RWPE2 (cell line): ENCODE data around the gene WDR43.

Experiments
- ATAC-seq: fragments of 200-7000 bp; cut with Tn5 transposase; 3 replicates; pipeline ENCODE4 v1.9.1; 2021; ENCODE audit warnings: low read depth
- DNase-seq: peaks from one replicate; pipeline ENCODE4 v3.0.0-alpha.2; 2020; ENCODE audit warnings: low spot score
- H3K27ac ChIP-seq: fragments of 450-650 bp; 2 replicates; pipeline ENCODE4 v1.5.1; 2017; ENCODE audit warnings: mild to moderate bottlenecking; ENCODE audit not compliant: poor library complexity, severe bottlenecking
- H3K27me3 ChIP-seq: fragments of 250-450 bp; sonication (Bioruptor Pico); 2 replicates; pipeline ENCODE4 v1.5.1; 2021; ENCODE audit warnings: mild to moderate bottlenecking, moderate library complexity; ENCODE audit not compliant: insufficient read depth, poor library complexity, severe bottlenecking
- H3K36me3 ChIP-seq: fragments of 250-450 bp; sonication (Bioruptor Pico); 2 replicates; pipeline ENCODE4 v1.5.1; 2020; ENCODE audit warnings: low read depth, mild to moderate bottlenecking, moderate library complexity
- H3K4me1 ChIP-seq: fragments of 250-450 bp; sonication (Bioruptor Pico); 2 replicates; pipeline ENCODE4 v1.5.1; 2021; ENCODE audit warnings: mild to moderate bottlenecking, moderate library complexity; ENCODE audit not compliant: insufficient read depth, poor library complexity, severe bottlenecking
- H3K4me3 ChIP-seq: fragments of 250-450 bp; sonication (Bioruptor Pico); 2 replicates; pipeline ENCODE4 v1.5.1; 2021; ENCODE audit warnings: mild to moderate bottlenecking, moderate library complexity; ENCODE audit not compliant: severe bottlenecking
- H3K9me3 ChIP-seq: fragments of 250-450 bp; sonication (Bioruptor Pico); 2 replicates; pipeline ENCODE4 v1.5.1; 2021; ENCODE audit warnings: mild to moderate bottlenecking, moderate library complexity; ENCODE audit not compliant: severe bottlenecking
- TF ChIP-seq, protein P1 (sequence below): fragments of 450-650 bp; IDR thresholded peaks from one replicate; pipeline ENCODE4 v1.5.1; 2017; ENCODE audit warnings: mild to moderate bottlenecking, moderate library complexity; ENCODE audit not compliant: poor library complexity, severe bottlenecking

The WDR43 gene

DNA sequence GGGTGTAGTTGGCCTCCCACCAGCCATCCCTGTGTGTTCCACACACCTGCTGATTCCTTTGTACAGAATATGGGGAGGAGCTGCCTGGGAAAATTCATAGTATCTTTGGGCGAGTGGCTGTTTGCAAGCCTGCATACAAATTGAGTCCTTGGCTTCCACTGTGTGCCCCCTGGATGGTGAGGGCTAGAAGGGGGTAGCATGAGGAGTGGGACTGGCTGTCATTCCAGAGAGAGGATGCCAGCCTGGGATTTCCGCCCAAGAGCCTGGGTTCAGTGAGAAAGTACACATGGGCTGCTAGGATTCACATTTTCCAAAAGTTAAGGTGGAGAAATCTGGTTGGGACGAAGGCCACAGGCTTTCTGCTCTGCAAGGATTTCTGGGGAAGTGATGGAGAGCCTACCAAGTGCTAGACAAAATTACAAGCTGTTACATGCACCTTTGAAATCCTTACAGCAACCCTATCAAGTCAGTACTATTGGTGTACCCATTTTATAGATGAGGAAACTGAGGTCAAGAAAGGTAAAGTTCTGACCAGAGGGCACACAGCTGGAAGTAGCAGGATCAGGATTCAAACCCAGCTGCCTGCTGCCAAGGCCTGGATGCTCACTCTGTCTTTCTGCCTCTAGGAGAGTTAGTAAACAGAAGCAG lies 86.0 kb downstream of the WDR43 start:
- no peaks in the 10 kb centered on the region for H3K27me3 ChIP-seq
- no peaks in the 10 kb centered on the region for H3K9me3 ChIP-seq
- H3K27ac ChIP-seq: no peak overlapping the region
- H3K36me3 ChIP-seq: no peaks in the 10 kb centered on the region
- TF ChIP-seq, protein P1, sequence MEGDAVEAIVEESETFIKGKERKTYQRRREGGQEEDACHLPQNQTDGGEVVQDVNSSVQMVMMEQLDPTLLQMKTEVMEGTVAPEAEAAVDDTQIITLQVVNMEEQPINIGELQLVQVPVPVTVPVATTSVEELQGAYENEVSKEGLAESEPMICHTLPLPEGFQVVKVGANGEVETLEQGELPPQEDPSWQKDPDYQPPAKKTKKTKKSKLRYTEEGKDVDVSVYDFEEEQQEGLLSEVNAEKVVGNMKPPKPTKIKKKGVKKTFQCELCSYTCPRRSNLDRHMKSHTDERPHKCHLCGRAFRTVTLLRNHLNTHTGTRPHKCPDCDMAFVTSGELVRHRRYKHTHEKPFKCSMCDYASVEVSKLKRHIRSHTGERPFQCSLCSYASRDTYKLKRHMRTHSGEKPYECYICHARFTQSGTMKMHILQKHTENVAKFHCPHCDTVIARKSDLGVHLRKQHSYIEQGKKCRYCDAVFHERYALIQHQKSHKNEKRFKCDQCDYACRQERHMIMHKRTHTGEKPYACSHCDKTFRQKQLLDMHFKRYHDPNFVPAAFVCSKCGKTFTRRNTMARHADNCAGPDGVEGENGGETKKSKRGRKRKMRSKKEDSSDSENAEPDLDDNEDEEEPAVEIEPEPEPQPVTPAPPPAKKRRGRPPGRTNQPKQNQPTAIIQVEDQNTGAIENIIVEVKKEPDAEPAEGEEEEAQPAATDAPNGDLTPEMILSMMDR: no peak
- no peak for ATAC-seq
- no peak overlapping the region for H3K4me3 ChIP-seq
- peaks cover 3% of the 10 kb centered on the region for H3K4me1 ChIP-seq
- peak; percentile 14 for DNase-seq

DNA sequence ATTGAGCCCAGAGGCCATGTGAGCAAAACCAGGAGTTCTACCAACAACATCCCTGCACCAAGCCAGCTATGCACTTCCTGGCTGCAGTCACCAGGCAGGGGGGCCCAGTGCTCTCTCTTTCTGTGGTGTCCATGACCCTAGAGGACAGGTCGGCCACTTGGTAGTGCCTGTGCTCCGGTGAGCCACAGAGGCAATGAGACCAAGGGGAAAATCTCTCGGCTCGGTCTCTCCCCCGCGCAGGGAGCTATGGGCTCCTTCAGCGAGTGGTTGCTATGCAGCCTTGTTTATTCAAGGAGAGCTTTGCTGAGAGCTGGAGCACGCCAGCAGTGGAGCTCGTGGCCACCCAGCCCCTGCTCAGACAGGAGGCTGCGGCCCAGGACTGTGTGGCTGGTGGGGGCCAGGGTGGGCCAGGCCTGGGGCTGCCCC lies 86.6 kb downstream of the WDR43 start, which contains the start of gene TOGARAM2:
Gene TOGARAM2 (plus strand): TSS at position 283 of the 426 bp plus-strand sequence. CDS start 13,537 bp downstream, outside the sequence.
- H3K9me3 ChIP-seq: no peaks in the 10 kb centered on the region
- TF ChIP-seq, protein P1: no peak
- no peaks in the 10 kb centered on the region for H3K27me3 ChIP-seq
- H3K4me1 ChIP-seq: peaks cover 3% of the 10 kb centered on the region
- H3K36me3 ChIP-seq: no peaks in the 10 kb centered on the region
- H3K4me3 ChIP-seq: no peak within 1 kb of the TSS
- DNase-seq (no peak), ATAC-seq (no peak)
- H3K27ac ChIP-seq: no peak within 1 kb of the TSS

DNA sequence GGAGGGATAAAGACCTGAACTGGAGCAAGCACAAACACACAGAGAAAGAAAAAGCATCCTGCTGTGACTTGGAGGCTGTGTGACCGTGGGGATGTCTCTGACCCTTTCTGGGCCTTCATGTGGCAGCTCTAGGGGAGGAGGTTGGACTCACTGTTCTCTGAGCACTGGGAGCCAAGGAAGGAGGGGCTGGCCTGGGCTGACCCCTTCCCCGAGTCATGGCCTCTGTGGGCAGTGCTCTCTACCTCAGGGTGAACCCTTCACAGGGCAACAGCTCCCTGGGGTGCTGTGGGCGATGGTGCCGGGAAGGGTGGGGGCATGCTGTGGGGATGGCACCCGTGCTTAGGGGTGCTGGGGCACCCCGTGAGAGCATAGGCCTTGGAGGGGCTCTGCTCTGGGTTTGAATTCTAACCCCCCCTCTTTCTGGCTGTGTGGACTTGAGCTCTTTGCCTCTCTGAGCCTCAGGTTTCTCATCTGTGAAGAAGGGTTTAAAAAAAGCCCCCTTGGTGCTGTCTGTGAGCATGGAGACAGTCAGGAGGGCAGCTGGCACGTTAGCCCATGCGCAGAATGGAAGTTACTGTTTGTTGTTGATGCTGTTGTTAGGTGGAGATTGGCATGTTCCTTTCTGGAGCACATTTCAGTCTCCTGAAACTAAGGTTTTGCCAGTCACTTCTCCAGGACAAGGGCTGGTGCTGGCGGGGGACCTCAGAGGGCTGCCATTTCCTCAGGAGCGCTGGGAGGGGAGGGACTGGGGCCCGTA lies 87.3 kb downstream of the WDR43 start:
- DNase-seq: no peak
- peaks cover under 1% of the 10 kb centered on the region for H3K4me1 ChIP-seq
- no peak overlapping the region for H3K27ac ChIP-seq
- no peak for ATAC-seq
- no peaks in the 10 kb centered on the region for H3K9me3 ChIP-seq
- no peaks in the 10 kb centered on the region for H3K27me3 ChIP-seq
- no peak overlapping the region for H3K4me3 ChIP-seq
- H3K36me3 ChIP-seq: no peaks in the 10 kb centered on the region
- TF ChIP-seq, protein P1: no peak

DNA sequence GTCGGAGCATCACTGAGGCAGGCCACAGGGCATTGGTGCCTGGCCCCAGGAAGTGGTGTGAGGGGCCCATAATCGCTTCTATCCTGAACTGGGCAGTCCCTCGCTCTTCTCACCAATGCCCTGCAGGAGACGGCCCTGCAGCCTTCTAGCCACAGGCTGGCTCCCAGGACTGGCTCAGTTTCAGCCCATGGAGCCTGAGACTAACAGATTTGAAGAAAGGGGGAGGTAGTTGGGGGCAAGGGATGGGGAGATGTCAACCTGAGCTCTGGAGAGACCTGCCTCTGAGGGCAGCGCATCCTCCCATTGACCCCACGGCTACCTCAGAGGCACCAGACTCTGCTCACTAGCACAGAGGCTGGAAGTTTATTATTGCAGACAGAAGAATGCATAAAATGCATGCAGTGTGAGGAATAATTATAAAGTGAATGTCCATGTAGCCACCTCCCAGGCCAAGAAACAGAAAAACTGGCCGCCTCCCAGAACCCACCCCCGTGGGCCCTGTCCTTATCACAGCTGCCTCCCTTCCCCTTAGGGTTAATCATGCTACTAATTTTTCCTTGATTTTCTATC lies 88.0 kb downstream of the WDR43 start:
- ATAC-seq: no peak
- Histone ChIP-seq H3K36me3 (no peaks in the 10 kb centered on the region), H3K27ac (no peak overlapping the region), H3K4me3 (no peak overlapping the region), H3K4me1 (no peaks in the 10 kb centered on the region), H3K9me3 (no peaks in the 10 kb centered on the region), H3K27me3 (no peaks in the 10 kb centered on the region)
- TF ChIP-seq, protein P1: no peak
- DNase-seq: no peak

GRCh38 chr2:28986429-28986828 lies 92.0 kb downstream of the WDR43 start:
- Histone ChIP-seq H3K27ac (no peak overlapping the region), H3K4me1 (no peaks in the 10 kb centered on the region), H3K9me3 (no peaks in the 10 kb centered on the region), H3K36me3 (no peaks in the 10 kb centered on the region), H3K4me3 (no peak overlapping the region), H3K27me3 (no peaks in the 10 kb centered on the region)
- TF ChIP-seq, protein P1: no peak
- DNase-seq: peak; percentile 25
- ATAC-seq: no peak
